ENCODE measurements around the gene LNX1. TPM values are rescaled to one million over a fixed set of nuclear protein-coding genes. Genes with fewer than 3 reads are reported as not detected.

The LNX1 gene
- total RNA-seq, 4 donors from 2014 or later = 11.9 to 66.5 (median 41.3) TPM

GRCh38 chr4:53584658-53585057 is 6.6 kb downstream of the LNX1 start:
- no peak for TF ChIP-seq CTCF (IDR thresholded peaks at IDR 0.05; ENCODE audit: low read depth)

- no peak for TF ChIP-seq CTCF (IDR thresholded peaks at IDR 0.05; ENCODE audit: low read depth)
Measured at GRCh38 chr4:53583513-53583912, 7.8 kb downstream of the LNX1 start.

GRCh38 chr4:53582194-53582593 is 9.1 kb downstream of the LNX1 start:
- no peak for TF ChIP-seq CTCF (IDR thresholded peaks at IDR 0.05; ENCODE audit: low read depth)

GRCh38 chr4:53580274-53580673 is 11.0 kb downstream of the LNX1 start:
- no peak for TF ChIP-seq CTCF (IDR thresholded peaks at IDR 0.05; ENCODE audit: low read depth)

GRCh38 chr4:53579826-53580225 is 11.5 kb downstream of the LNX1 start:
- no peak for TF ChIP-seq CTCF (IDR thresholded peaks at IDR 0.05; ENCODE audit: low read depth)

- TF ChIP-seq CTCF (IDR thresholded peaks at IDR 0.05; ENCODE audit: low read depth) = no peak
Measured at GRCh38 chr4:53576676-53577372, 14.5 kb downstream of the LNX1 start.

GRCh38 chr4:53576071-53576617 is 15.1 kb downstream of the LNX1 start:
- TF ChIP-seq CTCF (IDR thresholded peaks at IDR 0.05; ENCODE audit: low read depth) = no peak
